Esophagus muscularis mucosa (tissue), 4 donors: ENCODE results near the gene TULP3.

Experiments used
- EP300 ChIP-seq: sonication (generic); formaldehyde crosslinking; IDR thresholded peaks from one replicate; pipeline ENCODE4 v1.6.1; 2017; ENCODE audit warnings: antibody characterized with exemption
- POLR2A ChIP-seq: fragments of 450-650 bp; IDR thresholded peaks from one replicate; pipeline ENCODE4 v1.6.1; 2017; ENCODE audit warnings: antibody characterized with exemption, moderate library complexity, mild to moderate bottlenecking, low read depth
- POLR2AphosphoS5 ChIP-seq, 2 donors: sonication (generic); formaldehyde crosslinking; IDR thresholded peaks; one replicate each; pipeline ENCODE4 v1.6.1; 2017; ENCODE audit warnings: antibody characterized with exemption in 2 of 2
- TF ChIP-seq, protein P1 (sequence below), 3 experiments: fragments of 200-600 bp in 2 of 3; fragments of 450-650 bp in 1 of 3; sonication (generic) in 2 of 3; IDR thresholded peaks; one replicate each; pipeline ENCODE4 v1.5.1; 2017 to 2019; ENCODE audit warnings: antibody characterized with exemption in 3 of 3, mild to moderate bottlenecking in 2 of 3, moderate library complexity in 1 of 3

DNA sequence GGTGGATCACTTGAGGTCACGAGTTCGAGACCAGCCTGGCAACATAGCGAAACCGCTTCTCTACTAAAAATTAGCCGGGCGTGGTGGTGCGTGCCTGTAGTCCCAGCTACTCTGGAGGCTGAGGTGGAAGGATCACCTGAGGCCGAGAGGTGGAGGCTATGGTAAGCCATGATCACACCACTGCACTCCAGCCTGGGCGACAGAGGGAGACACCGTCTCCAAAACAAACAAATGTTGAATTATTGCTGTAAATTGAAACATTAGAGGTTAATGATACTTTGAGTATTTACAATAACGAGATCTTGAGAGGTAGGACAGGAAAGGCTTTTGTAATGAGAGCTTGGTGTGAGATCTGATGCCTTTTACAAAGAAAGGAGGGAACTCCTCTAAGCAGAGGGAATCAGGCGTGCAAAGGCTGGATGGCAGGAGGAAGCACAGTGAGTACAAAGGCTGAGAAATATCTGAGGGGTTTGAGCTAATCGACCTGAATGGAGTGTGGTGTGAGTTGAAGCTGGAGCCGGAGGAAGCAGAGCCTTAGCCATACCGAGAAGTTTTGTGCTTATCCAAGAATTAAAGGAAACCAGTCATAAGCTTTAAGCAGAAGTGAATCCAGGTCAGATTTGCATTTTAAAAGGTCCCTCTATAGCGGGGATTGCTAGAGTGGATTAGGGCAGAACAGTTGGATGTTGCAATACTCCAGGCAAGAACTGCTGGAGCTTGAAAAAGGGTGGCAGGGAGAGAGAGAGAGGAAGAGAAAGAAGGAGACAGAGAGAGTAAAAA lies 12.5 kb upstream of the TULP3 start:
- TF ChIP-seq, protein P1, sequence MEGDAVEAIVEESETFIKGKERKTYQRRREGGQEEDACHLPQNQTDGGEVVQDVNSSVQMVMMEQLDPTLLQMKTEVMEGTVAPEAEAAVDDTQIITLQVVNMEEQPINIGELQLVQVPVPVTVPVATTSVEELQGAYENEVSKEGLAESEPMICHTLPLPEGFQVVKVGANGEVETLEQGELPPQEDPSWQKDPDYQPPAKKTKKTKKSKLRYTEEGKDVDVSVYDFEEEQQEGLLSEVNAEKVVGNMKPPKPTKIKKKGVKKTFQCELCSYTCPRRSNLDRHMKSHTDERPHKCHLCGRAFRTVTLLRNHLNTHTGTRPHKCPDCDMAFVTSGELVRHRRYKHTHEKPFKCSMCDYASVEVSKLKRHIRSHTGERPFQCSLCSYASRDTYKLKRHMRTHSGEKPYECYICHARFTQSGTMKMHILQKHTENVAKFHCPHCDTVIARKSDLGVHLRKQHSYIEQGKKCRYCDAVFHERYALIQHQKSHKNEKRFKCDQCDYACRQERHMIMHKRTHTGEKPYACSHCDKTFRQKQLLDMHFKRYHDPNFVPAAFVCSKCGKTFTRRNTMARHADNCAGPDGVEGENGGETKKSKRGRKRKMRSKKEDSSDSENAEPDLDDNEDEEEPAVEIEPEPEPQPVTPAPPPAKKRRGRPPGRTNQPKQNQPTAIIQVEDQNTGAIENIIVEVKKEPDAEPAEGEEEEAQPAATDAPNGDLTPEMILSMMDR (IDR thresholded peaks at IDR 0.05) = no peak
- no peak for TF ChIP-seq POLR2A
- TF ChIP-seq EP300 = no peak
- no peak for TF ChIP-seq POLR2AphosphoS5 (IDR thresholded peaks at IDR 0.05)
